HG02885 (cell line): ENCODE results near the gene PPP2R5A.
"Not testable (repeated sequence)": the region's sequence is repeated elsewhere in the genome, so short reads cannot be mapped to it uniquely, and the experiment has no call there.

ENCODE experiments used
- ATAC-seq: cut with Tn5 transposase; IDR thresholded peaks from one replicate; pipeline ENCODE4 v1.9.1; 2021; ENCODE audit warnings: mild to moderate bottlenecking; ENCODE audit not compliant: unreplicated experiment, poor library complexity

PPP2R5A gene

DNA sequence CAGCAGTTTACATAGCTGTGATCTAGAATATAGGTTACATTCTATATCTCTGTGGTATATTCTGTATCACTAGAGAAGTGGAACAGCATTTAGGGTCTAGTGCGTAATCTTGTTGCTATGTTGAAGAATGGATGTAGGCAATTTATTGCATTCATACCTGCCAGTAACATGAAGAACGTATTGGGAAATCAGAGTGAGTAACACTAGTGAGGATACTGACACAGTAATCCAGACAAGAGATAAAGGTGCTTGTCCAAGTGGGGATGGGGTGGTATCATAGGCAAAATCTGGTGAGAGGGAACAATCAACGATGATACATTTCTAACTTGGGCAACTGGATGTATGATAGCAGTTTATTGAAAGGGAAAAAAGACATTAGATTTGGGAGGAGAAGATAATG is 9.8 kb downstream of the PPP2R5A start:
- no peak for ATAC-seq

DNA sequence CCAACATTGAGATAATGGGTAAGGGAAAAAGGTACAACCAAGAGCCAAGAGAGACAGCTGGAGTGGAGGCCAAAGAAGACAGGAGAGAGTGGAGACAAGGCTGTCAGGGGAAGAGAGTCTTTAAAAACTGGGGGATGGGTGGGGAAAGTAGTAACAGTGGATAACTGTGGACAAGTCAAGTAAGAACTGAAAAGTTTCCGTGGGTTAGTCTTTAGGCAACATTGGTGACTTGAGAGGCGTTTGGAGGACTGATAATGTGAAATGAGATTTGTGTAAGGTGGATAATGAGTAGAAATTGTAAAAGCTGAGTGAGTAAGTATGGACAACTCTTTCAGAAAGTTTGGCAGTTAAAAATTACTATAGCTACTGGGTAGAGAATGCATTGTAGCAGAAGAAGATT is 10.4 kb downstream of the PPP2R5A start:
- ATAC-seq = no peak

DNA sequence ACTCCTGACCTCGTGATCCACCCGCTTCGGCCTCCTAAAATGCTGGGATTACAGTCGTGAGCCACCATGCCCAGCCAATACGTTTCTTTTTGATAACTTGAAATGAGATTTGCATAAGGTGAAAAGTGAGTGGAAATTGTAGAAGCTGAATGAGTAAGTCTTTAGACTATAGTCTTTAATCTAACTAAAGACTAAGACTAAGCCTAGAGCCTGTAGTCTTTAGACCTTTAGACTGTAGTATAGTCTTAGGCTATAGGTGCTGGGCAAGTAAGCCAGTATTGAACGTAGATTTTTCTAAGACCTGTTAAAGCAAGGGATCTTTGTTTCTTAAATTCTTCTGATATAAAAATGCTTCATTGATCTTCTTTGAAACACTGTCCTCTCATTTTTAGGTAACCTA is 12.1 kb downstream of the PPP2R5A start:
- no peak for ATAC-seq

DNA sequence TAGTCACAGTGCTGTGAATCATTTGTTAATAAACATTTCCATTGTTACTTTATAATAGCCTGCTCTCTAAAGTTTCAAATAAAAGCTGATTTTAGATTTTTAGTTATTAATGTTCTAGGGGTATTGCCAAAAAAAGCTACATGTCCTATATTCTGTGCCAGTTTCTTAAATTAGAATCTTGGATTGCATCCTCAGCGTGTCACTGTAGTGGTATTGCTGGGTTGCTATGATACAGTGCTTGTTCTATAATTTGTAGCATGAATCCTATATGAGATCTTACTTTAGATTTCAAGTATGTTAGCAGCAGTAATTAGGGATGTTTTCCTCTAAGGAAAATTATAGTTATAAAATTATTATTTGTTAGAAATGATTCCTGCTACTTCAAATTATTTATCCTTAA is 16.4 kb downstream of the PPP2R5A start:
- ATAC-seq = no peak

- ATAC-seq = no peak
These were observed 17.7 kb downstream of the PPP2R5A start for GRCh38 chr1:212302745-212303383.

DNA sequence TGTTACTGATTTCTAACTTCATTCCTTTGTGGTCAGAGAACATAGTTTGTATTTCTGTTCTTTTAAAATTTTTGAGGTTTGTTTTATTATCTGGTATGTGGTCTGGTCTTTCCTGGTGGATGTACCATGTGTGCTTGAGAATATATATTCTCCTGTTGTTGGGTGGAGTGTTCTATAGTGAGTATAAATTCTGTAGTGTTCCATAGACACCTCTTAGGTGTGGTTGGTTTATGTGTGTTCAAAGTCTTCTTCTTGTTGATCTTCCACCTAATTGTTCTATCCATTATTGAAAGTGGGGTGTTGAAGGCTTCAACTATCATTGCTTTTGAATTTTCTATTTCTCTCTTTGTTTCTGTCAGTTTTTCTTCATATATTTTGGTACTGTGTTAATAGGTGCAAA is 20.1 kb downstream of the PPP2R5A start:
- no peak for ATAC-seq

- not testable (repeated sequence) for ATAC-seq
These were observed 20.8 kb downstream of the PPP2R5A start for GRCh38 chr1:212305984-212306452.

DNA sequence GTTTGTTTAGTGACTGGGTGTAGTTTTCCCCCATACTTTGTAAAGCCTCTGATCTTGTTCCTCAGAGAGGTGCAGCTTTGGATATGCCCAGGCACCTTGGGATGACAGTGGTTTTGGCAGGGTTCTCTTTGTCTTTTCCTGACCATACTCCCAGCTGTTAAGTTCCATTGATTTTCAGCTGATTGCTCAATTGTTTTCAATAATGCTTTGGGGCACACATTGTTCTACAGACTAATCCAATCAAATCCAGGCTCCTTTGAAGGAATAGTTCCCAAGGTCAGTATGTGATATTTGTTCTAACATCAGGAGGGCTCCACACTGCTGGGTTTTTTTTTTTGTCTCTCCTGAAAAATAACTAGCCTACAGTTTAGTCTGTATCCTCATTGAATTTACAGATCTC is 24.8 kb downstream of the PPP2R5A start:
- no peak for ATAC-seq

- ATAC-seq = no peak
These were observed 25.2 kb downstream of the PPP2R5A start for GRCh38 chr1:212310383-212310782.

- ATAC-seq = no peak
These were observed 26.8 kb downstream of the PPP2R5A start for GRCh38 chr1:212311836-212312497.

- ATAC-seq = no peak
These were observed 28.4 kb downstream of the PPP2R5A start for GRCh38 chr1:212313616-212314015.

DNA sequence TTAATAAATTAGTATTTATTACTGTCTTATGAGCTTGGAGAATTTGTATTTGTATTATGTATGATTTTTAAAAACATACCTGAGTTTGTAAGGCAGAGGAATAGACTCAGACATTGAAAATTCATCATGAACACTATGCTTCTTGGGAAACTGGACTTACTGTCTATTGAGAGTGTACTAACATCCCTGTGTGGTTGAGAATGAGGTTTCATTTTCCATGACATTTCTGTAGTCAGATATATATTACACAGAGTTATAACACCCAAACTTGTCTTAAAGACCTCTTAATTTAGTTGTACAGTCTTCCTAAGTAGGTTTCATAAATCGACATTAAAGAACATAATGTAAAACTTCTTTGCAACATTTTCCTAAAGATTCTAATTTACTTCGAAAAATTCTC is 30.0 kb downstream of the PPP2R5A start:
- ATAC-seq = no peak

GRCh38 chr1:212315907-212316306 is 30.7 kb downstream of the PPP2R5A start:
- ATAC-seq = no peak

DNA sequence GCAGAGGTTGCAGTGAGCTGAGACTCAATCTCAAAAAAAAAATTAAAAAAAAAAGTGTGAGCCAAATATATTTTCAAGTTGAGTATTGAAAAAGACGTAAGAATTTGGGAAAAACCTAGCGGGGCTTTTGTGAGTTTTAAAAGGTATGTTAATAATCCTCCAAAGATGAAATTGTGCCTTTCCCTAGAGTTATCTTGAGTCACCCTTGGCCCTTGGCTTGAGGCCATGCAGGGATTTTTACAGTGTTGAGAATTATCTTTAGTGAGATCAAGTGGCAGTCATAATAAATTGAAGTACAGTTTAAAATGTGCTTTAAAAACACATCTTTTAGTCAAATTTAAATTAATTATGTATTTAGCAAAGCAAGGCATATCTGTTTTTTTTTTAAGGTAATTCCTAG is 32.7 kb downstream of the PPP2R5A start:
- ATAC-seq = no peak

DNA sequence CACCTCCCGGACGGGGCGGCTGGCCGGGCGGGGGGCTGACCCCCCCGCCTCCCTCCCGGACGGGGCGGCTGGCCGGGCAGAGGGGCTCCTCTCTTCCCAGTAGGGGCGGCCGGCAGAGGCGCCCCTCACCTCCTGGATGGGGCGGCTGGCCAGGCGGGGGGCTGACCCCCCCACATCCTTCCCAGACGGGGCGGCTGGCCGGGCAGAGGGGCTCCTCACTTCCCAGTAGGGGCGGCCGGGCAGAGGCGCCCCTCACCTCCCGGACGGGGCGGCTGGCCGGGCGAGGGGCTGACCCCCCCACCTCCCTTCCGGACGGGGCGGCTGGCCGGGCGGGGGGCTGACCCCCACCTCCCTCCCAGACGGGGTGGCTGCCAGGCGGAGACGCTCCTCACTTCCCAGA is 35.8 kb downstream of the PPP2R5A start:
- not testable (repeated sequence) for ATAC-seq

- ATAC-seq = no peak
These were observed 37.9 kb downstream of the PPP2R5A start for GRCh38 chr1:212323066-212323465.

DNA sequence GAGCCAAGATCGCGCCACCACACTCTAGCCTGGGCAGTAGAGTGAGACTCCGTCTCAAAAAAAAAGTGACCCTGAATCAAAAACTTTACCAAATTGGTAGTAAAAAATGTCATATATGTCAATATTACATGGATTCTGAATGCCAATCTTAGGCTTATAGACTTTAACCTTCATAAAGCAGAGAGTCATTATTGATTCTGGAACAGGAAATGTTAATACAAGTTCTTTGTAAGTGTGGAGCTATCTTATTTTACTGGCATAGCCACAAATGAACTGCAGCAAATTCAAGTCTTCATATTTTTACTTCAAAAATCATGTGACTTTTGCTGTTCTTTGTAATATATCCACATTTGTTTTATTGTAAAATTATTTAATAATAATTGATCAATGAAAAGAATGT is 41.3 kb downstream of the PPP2R5A start:
- ATAC-seq = no peak

- ATAC-seq = no peak
These were observed 43.0 kb downstream of the PPP2R5A start for GRCh38 chr1:212328248-212328647.

DNA sequence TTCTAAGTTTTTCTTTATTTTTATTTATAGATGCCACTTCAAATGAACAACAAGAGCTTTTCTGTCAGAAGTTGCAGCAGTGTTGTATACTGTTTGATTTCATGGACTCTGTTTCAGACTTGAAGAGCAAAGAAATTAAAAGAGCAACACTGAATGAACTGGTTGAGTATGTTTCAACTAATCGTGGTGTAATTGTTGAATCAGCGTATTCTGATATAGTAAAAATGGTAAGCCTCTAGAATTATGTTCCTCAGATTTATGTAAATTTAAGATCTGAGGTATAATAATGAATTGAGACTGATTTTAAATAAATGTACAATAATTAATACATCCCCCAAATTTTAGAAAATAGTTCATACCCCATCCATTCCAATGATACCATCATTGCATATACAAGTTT is 43.9 kb downstream of the PPP2R5A start:
- ATAC-seq = no peak

DNA sequence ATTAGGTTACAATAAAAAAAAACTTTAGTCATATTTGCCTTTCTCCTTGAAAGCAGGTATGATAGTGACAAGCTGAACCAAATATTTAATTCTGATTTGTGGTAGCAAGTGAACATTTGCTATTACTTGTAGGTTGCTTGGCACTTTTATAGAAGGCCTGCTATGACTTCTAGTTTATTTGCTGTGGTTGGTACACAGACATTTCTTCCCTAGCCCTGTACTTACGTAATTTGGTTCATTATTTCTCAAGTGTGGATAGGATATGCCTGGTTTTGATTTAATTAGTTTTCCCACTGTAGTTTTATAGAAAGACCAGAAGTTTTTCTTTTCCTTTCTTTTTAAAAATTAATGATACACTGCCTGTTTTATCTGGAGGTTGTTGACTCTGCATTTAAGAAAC is 55.9 kb downstream of the PPP2R5A start:
- no peak for ATAC-seq

DNA sequence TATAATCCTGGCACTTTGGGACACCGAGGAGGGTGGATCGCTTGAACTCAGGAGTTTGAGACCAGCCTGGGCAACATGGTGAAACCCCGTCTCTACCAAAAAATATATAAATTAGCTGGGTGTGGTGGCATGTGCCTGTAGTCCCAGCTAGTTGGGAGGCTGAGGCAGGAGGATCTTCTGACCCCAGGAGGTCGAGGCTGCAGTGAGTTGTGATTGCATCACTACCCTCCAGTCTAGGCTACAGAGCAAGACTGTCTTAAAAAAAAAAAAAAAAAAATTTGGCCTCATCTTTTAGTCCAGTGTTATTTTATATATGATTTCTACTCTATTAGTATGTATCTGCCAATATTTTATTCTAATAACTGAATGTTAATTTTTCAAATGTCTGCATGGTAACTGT is 59.7 kb downstream of the PPP2R5A start:
- ATAC-seq = no peak

DNA sequence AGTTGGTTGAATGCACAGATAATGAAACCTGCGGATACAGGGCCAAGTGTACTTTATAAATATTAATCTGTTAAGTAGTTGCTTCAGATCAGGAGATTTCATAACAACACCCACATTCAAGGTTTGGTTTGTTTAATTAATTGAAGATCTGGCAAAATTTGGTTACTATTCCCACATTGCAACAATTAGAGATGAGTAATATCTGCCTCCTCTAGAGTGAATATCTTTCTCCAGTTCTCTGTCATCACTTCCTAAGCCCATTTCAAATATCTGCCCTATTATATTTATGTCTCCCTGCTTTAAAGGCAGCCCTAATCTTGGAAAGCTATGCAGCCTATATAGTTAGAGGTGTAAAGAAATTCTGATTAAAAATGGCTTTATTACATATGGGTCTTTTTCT is 61.4 kb downstream of the PPP2R5A start:
- no peak for ATAC-seq
